ENCODE data around the gene WNT3.

The WNT3 gene

GRCh38 chr17:46727572-46728348, 90.7 kb downstream of the WNT3 start:
- no peak for DNase-seq

GRCh38 chr17:46726206-46726605, 92.3 kb downstream of the WNT3 start:
- no peak for DNase-seq

- DNase-seq = no peak
These were observed 95.7 kb downstream of the WNT3 start for GRCh38 chr17:46722662-46723285.

- DNase-seq = no peak
These were observed 98.1 kb downstream of the WNT3 start for GRCh38 chr17:46720408-46720807.

DNA sequence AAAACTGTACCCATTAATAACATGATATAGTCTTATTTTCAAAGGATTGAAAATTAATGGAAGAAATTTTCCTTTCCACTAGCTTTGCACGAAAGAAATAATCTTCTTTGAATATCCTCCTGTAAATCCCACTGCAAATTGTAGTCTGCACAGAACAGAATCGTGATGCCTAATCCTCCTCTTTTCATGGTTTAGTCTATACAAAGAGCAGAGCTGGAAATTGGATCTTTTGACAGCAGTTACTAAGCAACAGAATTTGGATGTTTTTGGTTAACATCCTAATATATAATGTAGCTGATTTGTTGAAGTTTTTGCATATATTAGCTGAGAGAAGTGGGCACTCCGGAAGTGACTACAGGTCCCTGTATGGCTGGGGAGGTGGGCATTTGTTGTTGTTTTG, 98.6 kb downstream of the WNT3 start:
- DNase-seq = no peak

DNA sequence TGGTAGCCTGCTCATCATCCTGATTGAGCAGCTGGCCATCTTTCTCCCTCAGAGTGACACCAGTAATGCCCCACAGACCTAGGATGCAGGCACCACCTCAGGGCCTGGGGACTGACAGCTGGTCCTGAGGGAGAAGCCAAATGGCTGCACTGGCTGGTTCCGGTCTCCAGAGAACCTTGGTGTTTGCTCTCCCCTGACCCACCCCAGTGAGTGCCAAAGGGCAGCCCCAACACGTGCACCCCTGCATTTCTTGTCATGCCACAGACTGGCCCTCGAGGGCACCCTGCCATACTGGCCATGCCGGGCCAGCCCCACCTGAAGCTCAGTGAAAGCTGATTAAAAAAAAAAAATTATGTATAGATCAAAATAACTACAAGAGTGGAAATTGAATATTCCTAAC, 100.5 kb downstream of the WNT3 start:
- no peak for DNase-seq
